GM12878 (cell line): ENCODE measurements around the gene C20orf144. TPM values are rescaled to one million over a fixed set of nuclear protein-coding genes. Genes with fewer than 3 reads are reported as not detected.

ENCODE experiments used
- ATAC-seq: fragments of 200-7000 bp; cut with Tn5 transposase; 3 replicates; pipeline ENCODE4 v1.9.1; 2020; ENCODE audit warnings: mild to moderate bottlenecking, moderate library complexity
- BruUV-seq: library from RNA; stranded (reverse); fragments of 400-500 nt; replicated peaks from 2 replicates; lab custom pipeline; 2021; lab: Mats Ljungman, UMichigan
- CTCF ChIA-PET: fragments of 300-600 bp; sonication (Branson Sonifier 250); formaldehyde crosslinking; extraction: SDS; loops from one replicate; lab custom pipeline; 2021; ENCODE audit warnings: inconsistent platforms; lab: Yijun Ruan, JAX
- POLR2A ChIA-PET: fragments of 350-600 bp; formaldehyde crosslinking; extraction: SDS; loops from one replicate; lab custom pipeline; 2021; ENCODE audit warnings: inconsistent platforms; lab: Charles Lee
- RAD21 ChIA-PET: fragments of 300-600 bp; sonication (Branson Sonifier 250); formaldehyde crosslinking; loops from one replicate; lab custom pipeline; 2023; ENCODE audit warnings: antibody characterized with exemption; ENCODE audit not compliant: unreplicated experiment; lab: Charles Lee
- SMC1A ChIA-PET: fragments of 300-600 bp; sonication (Branson Sonifier 250); formaldehyde crosslinking; loops from one replicate; lab custom pipeline; 2023; ENCODE audit not compliant: unreplicated experiment, uncharacterized antibody; lab: Charles Lee
- DNase-seq: peaks from one replicate; pipeline ENCODE4 v3.0.0-alpha.2; 2011; ENCODE audit warnings: low read depth, low spot score
- FAIRE-seq: peaks from 3 replicates; lab custom pipeline; 2011; peaks lifted over from hg19 to GRCh38; lab: Jason Lieb, UNC
- H2AFZ ChIP-seq: 2 replicates; pipeline ENCODE4 v1.6.0; 2011; ENCODE audit warnings: low read depth, low read length, control low read depth; ENCODE audit not compliant: control insufficient read depth
- H3K27ac ChIP-seq: 2 replicates; pipeline ENCODE4 v1.5.1; 2011; ENCODE audit warnings: control low read depth; ENCODE audit not compliant: control insufficient read depth, insufficient read depth
- H3K27me3 ChIP-seq, 2 experiments: replicated peaks in 1 of 2; 2 replicates each; pipeline versions ENCODE4 v1.6.0 to v1.6.1; 2011; ENCODE audit warnings: low read length in 1 of 2; ENCODE audit not compliant: control insufficient read depth in 2 of 2, insufficient read depth in 2 of 2
- H3K36me3 ChIP-seq, 2 experiments: 2 replicates each; pipeline ENCODE4 v1.5.1; 2011; ENCODE audit warnings: low read length in 1 of 2; ENCODE audit not compliant: control insufficient read depth in 2 of 2, insufficient read depth in 2 of 2
- H3K4me1 ChIP-seq: 2 replicates; pipeline ENCODE4 v1.6.1; 2011; ENCODE audit warnings: mild to moderate bottlenecking, low read length, moderate library complexity, mixed read lengths; ENCODE audit not compliant: control insufficient read depth, insufficient read depth
- H3K4me2 ChIP-seq: 2 replicates; pipeline ENCODE4 v1.6.0; 2011; ENCODE audit warnings: control low read depth; ENCODE audit not compliant: control insufficient read depth, insufficient read depth
- H3K4me3 ChIP-seq: fragments of 200-600 bp; sonication (generic); 2 replicates; pipeline ENCODE4 v1.5.1; 2016
- H3K79me2 ChIP-seq: 2 replicates; pipeline ENCODE4 v1.6.0; 2011; ENCODE audit warnings: low read length; ENCODE audit not compliant: control insufficient read depth, insufficient read depth
- H3K9ac ChIP-seq: 2 replicates; pipeline ENCODE4 v1.8.0; 2011; ENCODE audit warnings: low read length, control low read depth, mixed read lengths; ENCODE audit not compliant: control insufficient read depth, insufficient read depth
- H3K9me3 ChIP-seq: replicated peaks from 3 replicates; pipeline ENCODE4 v1.5.1; 2011; ENCODE audit warnings: mild to moderate bottlenecking, low read length; ENCODE audit not compliant: control insufficient read depth, insufficient read depth
- H4K20me1 ChIP-seq: 2 replicates; pipeline ENCODE4 v1.6.0; 2011; ENCODE audit not compliant: control insufficient read depth, insufficient read depth
- EED ChIP-seq: sonication (generic); IDR thresholded peaks from 2 replicates; pipeline ENCODE4 v1.6.1; 2016; ENCODE audit warnings: antibody characterized with exemption, low read depth
- ESRRA ChIP-seq: IDR thresholded peaks from 2 replicates; pipeline ENCODE4 v1.6.1; 2012; ENCODE audit warnings: mild to moderate bottlenecking, low read length, improper control_type of control experiment
- HDAC2 ChIP-seq: fragments of 200-600 bp; sonication (generic); IDR thresholded peaks from 2 replicates; pipeline ENCODE4 v1.6.1; 2017
- POLR2A ChIP-seq: IDR thresholded peaks from 2 replicates; pipeline ENCODE4 v1.6.1; 2011; ENCODE audit warnings: low read depth, mild to moderate bottlenecking, low read length
- PRDM15 ChIP-seq: fragments of 450-650 bp; formaldehyde crosslinking; IDR thresholded peaks from 2 replicates; pipeline ENCODE4 v1.4.0; 2020; ENCODE audit warnings: mild to moderate bottlenecking, moderate library complexity
- RELB ChIP-seq: fragments of 450-650 bp; IDR thresholded peaks from 2 replicates; pipeline ENCODE4 v1.6.1; 2017; ENCODE audit warnings: low read depth, mild to moderate bottlenecking, moderate library complexity
- RUNX3 ChIP-seq: IDR thresholded peaks from 2 replicates; pipeline ENCODE4 v1.6.1; 2012; ENCODE audit warnings: low read length, inconsistent platforms
- SMAD1 ChIP-seq: fragments of 450-650 bp; IDR thresholded peaks from 2 replicates; pipeline ENCODE4 v1.6.1; 2018; ENCODE audit warnings: mild to moderate bottlenecking, low read depth; ENCODE audit not compliant: partially characterized antibody
- WGBS: methylation state at CpG from one replicate; pipeline ENCODE4 v1.1.6; 2016; ENCODE audit warnings: low lambda C conversion rate; ENCODE audit not compliant: insufficient replicate concordance, insufficient coverage; ENCODE audit errors: missing lambda C conversion rate; 5-methylcytosine and 5-hydroxymethylcytosine counted together
- in situ Hi-C: fragments of 300-500 bp; cut with MboI; formaldehyde crosslinking; loops from 9 replicates; pipeline ENCODE4 v1.14.3; 2018; ENCODE audit warnings: mixed read lengths
- intact Hi-C: fragments of 100-400 bp; cut with micrococcal nuclease; formaldehyde crosslinking; loops from one replicate; pipeline ENCODE4 v1.14.2; 2022; ENCODE audit not compliant: unreplicated experiment
- polyA plus RNA-seq, 11 experiments: library from polyadenylated mRNA; depleted of rRNA in 4 of 11; unstranded in 6 of 11; stranded (reverse) in 5 of 11; fragments of >200 nt; fragmentation: Nextera tagmentation in 4 of 11; fragmentation: Illumina TruSeq in 1 of 11; extraction: Ambion mirVana in 4 of 11; extraction: Trizol in 1 of 11; gene quantifications; 1 replicate in 1 of 11; 2 replicates in 10 of 11; pipeline versions ENCODE4 v1.2.1 to v1.2.3, GENCODE V29; 2011 to 2016; ENCODE audit warnings: inconsistent platforms in 2 of 11, missing spikeins in 2 of 11, low read depth in 1 of 11
- total RNA-seq, 4 experiments: library from RNA; depleted of rRNA in 3 of 4; stranded (reverse); fragments of >200 nt in 3 of 4; fragmentation: Illumina TruSeq in 1 of 4; extraction: Trizol in 1 of 4; gene quantifications; 2 replicates each; pipeline versions ENCODE4 v1.2.1 to v1.2.3, GENCODE V29; 2013 to 2021

The C20orf144 gene
- total and polyA plus RNA-seq, 10 of the 15 experiments (the other 5 are each of a cell fraction or from before 2014, with no cell fraction given) = 0.04 to 0.62 (median 0.23) TPM; not detected in 2

- H2AFZ ChIP-seq = no peak overlapping the region
- RAD21 ChIA-PET = no interaction called here
- intact Hi-C loops = no loop called here
Measured at GRCh38 chr20:33693741-33694638, 31.9 kb downstream of the C20orf144 start.

GRCh38 chr20:33694639-33695012 is 32.5 kb downstream of the C20orf144 start:
- ChIA-PET SMC1A (no interaction called here), CTCF (no interaction called here), RAD21 (no interaction called here), POLR2A (interaction anchor here (0.6 kb wide), 3 partner anchors 153 to 226 kb away, joined by 3 to 5 read pairs (median 4); no protein-coding TSS in a partner anchor)
- no peaks in the 10 kb centered on the region for H3K79me2 ChIP-seq
- H3K9me3 ChIP-seq = no peaks in the 10 kb centered on the region
- ATAC-seq (no peak), FAIRE-seq (no peak), DNase-seq (no peak)
- no peaks in the 10 kb centered on the region for H4K20me1 ChIP-seq
- no peak overlapping the region for H3K9ac ChIP-seq
- BruUV-seq = no TSS peak
- no peaks in the 10 kb centered on the region for H3K36me3 ChIP-seq
- WGBS = 72% methylated on average over 6 of the region's 6 CpGs
- H3K27me3 ChIP-seq = no peaks in the 10 kb centered on the region
- intact Hi-C loops = no loop called here
- H3K4me1 ChIP-seq = no peaks in the 10 kb centered on the region
- no peak for TF ChIP-seq SMAD1
- TF ChIP-seq RELB = no peak
- no peak for TF ChIP-seq PRDM15 (CRISPR knock-in tag)
- TF ChIP-seq EED = no peak
- TF ChIP-seq ESRRA = no peak
- TF ChIP-seq RUNX3 = no peak
- no peak for TF ChIP-seq HDAC2
- no peak overlapping the region for H2AFZ ChIP-seq
- no peak overlapping the region for H3K4me2 ChIP-seq
- in situ Hi-C loops = no loop called here
- no peak overlapping the region for H3K4me3 ChIP-seq
- no peak overlapping the region for H3K27ac ChIP-seq

More at GRCh38 chr20:33693741-33694638, 31.9 kb downstream of the C20orf144 start:
- H3K9ac ChIP-seq = no peak overlapping the region
- no peaks in the 10 kb centered on the region for H3K36me3 ChIP-seq
- FAIRE-seq (no peak), DNase-seq (no peak), ATAC-seq (no peak)
- CTCF ChIA-PET = no interaction called here
- no peak overlapping the region for H3K27ac ChIP-seq
- in situ Hi-C loops = no loop called here
- no peak overlapping the region for H3K4me3 ChIP-seq
- H4K20me1 ChIP-seq = no peaks in the 10 kb centered on the region
- H3K79me2 ChIP-seq = no peaks in the 10 kb centered on the region
- no peaks in the 10 kb centered on the region for H3K9me3 ChIP-seq
- H3K4me1 ChIP-seq = no peaks in the 10 kb centered on the region
- H3K4me2 ChIP-seq = no peak overlapping the region
- POLR2A ChIA-PET = no interaction called here
- BruUV-seq = no TSS peak
- no peaks in the 10 kb centered on the region for H3K27me3 ChIP-seq
- WGBS = 64% methylated on average over 17 of the region's 17 CpGs
- no peak for TF ChIP-seq POLR2A
- SMC1A ChIA-PET = interaction anchor here (1.1 kb wide), 1 partner anchor 10 kb away, joined by 3 read pairs; no protein-coding TSS in a partner anchor
